Caco-2 (cell line): ENCODE measurements around the gene NUP133. TPM values are rescaled to one million over a fixed set of nuclear protein-coding genes. Genes with fewer than 3 reads are reported as not detected.
A peak's percentile ranks its signal among the peaks of the same experiment; 100 is the strongest.

Experiments
- BruUV-seq: library from RNA; stranded (reverse); fragments of 400-500 nt; replicated peaks from 2 replicates; lab custom pipeline; 2021; lab: Mats Ljungman, UMichigan
- CTCF ChIA-PET: fragments of 300-600 bp; sonication (Branson Sonifier 250); formaldehyde crosslinking; loops from one replicate; lab custom pipeline; 2022; ENCODE audit warnings: antibody characterized with exemption; lab: Charles Lee
- POLR2A ChIA-PET: fragments of 300-600 bp; sonication (Branson Sonifier 250); formaldehyde crosslinking; loops from one replicate; lab custom pipeline; 2022; ENCODE audit warnings: antibody characterized with exemption; lab: Charles Lee
- DNase-seq, 2 experiments: peaks; one replicate each; pipeline versions ENCODE4 v3.0.0 to v3.0.0-alpha.2; 2020 to 2022
- H3K27me3 ChIP-seq: replicated peaks from 2 replicates; pipeline ENCODE4 v1.6.0; 2011; ENCODE audit warnings: low read length; ENCODE audit not compliant: control insufficient read depth, insufficient read depth
- H3K36me3 ChIP-seq: 2 replicates; pipeline ENCODE4 v1.5.1; 2011; ENCODE audit warnings: low read length; ENCODE audit not compliant: control insufficient read depth, insufficient read depth
- H3K4me1 ChIP-seq: fragments of 250-450 bp; sonication (Bioruptor Pico); 2 replicates; pipeline ENCODE4 v1.5.1; 2020; ENCODE audit warnings: mild to moderate bottlenecking
- H3K4me3 ChIP-seq: 2 replicates; pipeline ENCODE4 v1.5.1; 2011; ENCODE audit warnings: low read depth, mild to moderate bottlenecking, control low read depth, low read length
- H3K9me3 ChIP-seq: fragments of 250-450 bp; sonication (Bioruptor Pico); 2 replicates; pipeline ENCODE4 v1.5.1; 2020; ENCODE audit warnings: mild to moderate bottlenecking, moderate library complexity
- H3K27ac Mint-ChIP-seq: one replicate; pipeline ENCODE4 v1.8.0; 2022; ENCODE audit warnings: mixed read lengths; ENCODE audit not compliant: unreplicated experiment
- H3K27me3 Mint-ChIP-seq: one replicate; pipeline ENCODE4 v1.8.0; 2022; ENCODE audit warnings: mixed read lengths; ENCODE audit not compliant: insufficient read depth, unreplicated experiment
- H3K36me3 Mint-ChIP-seq: one replicate; pipeline ENCODE4 v1.8.0; 2022; ENCODE audit warnings: mild to moderate bottlenecking, mixed read lengths; ENCODE audit not compliant: insufficient read depth, unreplicated experiment
- H3K4me1 Mint-ChIP-seq: one replicate; pipeline ENCODE4 v1.8.0; 2022; ENCODE audit warnings: low read depth, mixed read lengths; ENCODE audit not compliant: unreplicated experiment
- H3K4me3 Mint-ChIP-seq: one replicate; pipeline ENCODE4 v1.8.0; 2022; ENCODE audit warnings: mild to moderate bottlenecking, moderate library complexity, mixed read lengths; ENCODE audit not compliant: unreplicated experiment
- H3K9me3 Mint-ChIP-seq: one replicate; pipeline ENCODE4 v1.8.0; 2022; ENCODE audit warnings: mixed read lengths; ENCODE audit not compliant: unreplicated experiment
- intact Hi-C: fragments of 100-400 bp; cut with micrococcal nuclease; formaldehyde crosslinking; loops from one replicate; pipeline ENCODE4 v1.10.0; 2022; ENCODE audit not compliant: unreplicated experiment
- total RNA-seq: library from RNA; stranded (reverse); gene quantifications from 2 replicates; pipeline ENCODE4 v1.2.3, GENCODE V29; 2022
- TF ChIP-seq, protein P1 (sequence below), 2 experiments: fragments of 200-600 bp in 1 of 2; IDR thresholded peaks; 1 replicate in 1 of 2; 2 replicates in 1 of 2; pipeline versions ENCODE4 v1.5.1 to v1.8.0; 2011 to 2022; ENCODE audit warnings: antibody characterized with exemption in 1 of 2, control low read depth in 1 of 2, inconsistent platforms in 1 of 2, low read depth in 1 of 2, low read length in 1 of 2, mild to moderate bottlenecking in 1 of 2, moderate library complexity in 1 of 2; ENCODE audit not compliant: insufficient read depth in 1 of 2, severe bottlenecking in 1 of 2, unreplicated experiment in 1 of 2

Gene NUP133
- total RNA-seq, 1 experiment from 2014 or later: 54.5 TPM

DNA sequence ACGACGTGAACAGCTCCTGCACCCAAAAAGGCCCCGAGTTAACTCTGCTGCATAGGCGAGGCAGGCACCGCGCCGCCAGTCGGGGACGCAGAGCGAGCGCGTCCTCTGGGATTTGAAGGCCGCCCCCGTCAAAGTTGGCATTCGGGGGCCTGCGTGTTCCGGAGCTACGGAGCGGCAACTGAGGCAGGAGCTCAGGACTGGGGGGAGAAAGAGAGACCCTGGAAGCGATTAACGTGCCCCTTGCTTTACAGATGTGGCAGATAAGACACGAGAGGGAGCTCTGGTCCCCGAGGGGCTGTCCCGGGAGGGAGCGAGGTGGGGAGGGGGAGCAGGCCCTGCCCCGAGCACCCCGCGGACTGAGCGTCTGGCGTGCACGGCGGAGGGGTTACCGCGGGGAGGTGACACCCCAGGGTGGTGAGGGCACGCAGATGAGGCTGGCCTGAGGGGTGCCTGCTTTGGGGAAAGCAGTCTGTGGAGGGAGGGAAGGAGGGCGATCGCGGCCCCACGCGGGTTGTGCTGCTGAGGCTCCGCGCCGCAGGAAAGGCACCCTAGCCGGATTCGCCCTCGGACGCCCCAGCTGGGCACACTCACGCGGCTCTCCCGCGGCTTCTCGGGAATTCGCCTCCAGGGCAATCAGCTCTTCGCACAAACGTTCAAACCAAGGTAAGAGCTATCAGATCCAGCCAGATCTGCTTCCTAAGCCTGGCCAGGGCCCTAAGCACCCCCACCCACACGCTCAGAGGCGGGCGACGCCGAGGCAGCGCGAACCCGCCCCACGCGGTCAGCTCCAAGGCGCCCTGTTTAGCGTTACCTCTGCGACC is 100.7 kb downstream of the NUP133 start:
- intact Hi-C loops: no loop called here
- Histone ChIP-seq H3K27me3 (no peaks in the 10 kb centered on the region), H3K4me1 (peaks cover 15% of the 10 kb centered on the region), H3K4me3 (no peak overlapping the region), H3K36me3 (no peaks in the 10 kb centered on the region), H3K9me3 (no peaks in the 10 kb centered on the region)
- BruUV-seq: no TSS peak
- H3K4me1 Mint-ChIP-seq: peaks cover 14% of the 10 kb centered on the region
- no peak overlapping the region for H3K4me3 Mint-ChIP-seq
- TF ChIP-seq, protein P1, sequence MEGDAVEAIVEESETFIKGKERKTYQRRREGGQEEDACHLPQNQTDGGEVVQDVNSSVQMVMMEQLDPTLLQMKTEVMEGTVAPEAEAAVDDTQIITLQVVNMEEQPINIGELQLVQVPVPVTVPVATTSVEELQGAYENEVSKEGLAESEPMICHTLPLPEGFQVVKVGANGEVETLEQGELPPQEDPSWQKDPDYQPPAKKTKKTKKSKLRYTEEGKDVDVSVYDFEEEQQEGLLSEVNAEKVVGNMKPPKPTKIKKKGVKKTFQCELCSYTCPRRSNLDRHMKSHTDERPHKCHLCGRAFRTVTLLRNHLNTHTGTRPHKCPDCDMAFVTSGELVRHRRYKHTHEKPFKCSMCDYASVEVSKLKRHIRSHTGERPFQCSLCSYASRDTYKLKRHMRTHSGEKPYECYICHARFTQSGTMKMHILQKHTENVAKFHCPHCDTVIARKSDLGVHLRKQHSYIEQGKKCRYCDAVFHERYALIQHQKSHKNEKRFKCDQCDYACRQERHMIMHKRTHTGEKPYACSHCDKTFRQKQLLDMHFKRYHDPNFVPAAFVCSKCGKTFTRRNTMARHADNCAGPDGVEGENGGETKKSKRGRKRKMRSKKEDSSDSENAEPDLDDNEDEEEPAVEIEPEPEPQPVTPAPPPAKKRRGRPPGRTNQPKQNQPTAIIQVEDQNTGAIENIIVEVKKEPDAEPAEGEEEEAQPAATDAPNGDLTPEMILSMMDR (IDR thresholded peaks at IDR 0.05; ENCODE audit: insufficient read depth in 1 of 2, low read depth in 1 of 2, low read length in 1 of 2, severe bottlenecking in 1 of 2, unreplicated experiment in 1 of 2): no peak
- ChIA-PET POLR2A (no interaction called here), CTCF (interaction anchor here (1.4 kb wide), 1 partner anchor 13 kb away, joined by 4 read pairs; no protein-coding TSS in a partner anchor)
- no peaks in the 10 kb centered on the region for H3K27me3 Mint-ChIP-seq
- no peaks in the 10 kb centered on the region for H3K36me3 Mint-ChIP-seq
- no peaks in the 10 kb centered on the region for H3K9me3 Mint-ChIP-seq
- no peak for DNase-seq
- H3K27ac Mint-ChIP-seq: no peak overlapping the region

DNA sequence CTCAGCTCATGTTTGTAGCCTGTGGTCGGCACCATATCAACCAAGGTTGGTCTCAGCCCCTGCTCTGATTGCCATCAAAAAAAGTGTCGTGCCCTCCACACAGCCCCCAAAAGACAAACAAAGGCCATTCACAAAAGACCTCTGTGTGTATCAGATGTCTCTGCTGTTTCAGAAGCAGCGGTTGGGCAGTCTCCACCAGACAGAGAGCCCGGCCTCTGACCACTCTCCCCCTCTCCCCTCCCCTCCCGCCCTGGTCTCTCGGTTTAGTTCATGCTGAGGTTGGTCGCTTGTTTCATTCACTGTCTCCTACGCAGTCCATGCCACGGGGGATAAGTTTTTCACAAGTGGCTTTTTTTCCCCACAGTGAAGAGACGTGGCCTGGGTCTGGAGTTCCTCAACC is 101.3 kb downstream of the NUP133 start:
- Histone ChIP-seq H3K4me3 (no peak overlapping the region), H3K27me3 (no peaks in the 10 kb centered on the region), H3K9me3 (no peaks in the 10 kb centered on the region), H3K4me1 (peaks cover 15% of the 10 kb centered on the region), H3K36me3 (no peaks in the 10 kb centered on the region)
- BruUV-seq: no TSS peak
- no peak overlapping the region for H3K4me3 Mint-ChIP-seq
- H3K27ac Mint-ChIP-seq: no peak overlapping the region
- DNase-seq: no peak
- ChIA-PET POLR2A (no interaction called here), CTCF (no interaction called here)
- TF ChIP-seq, protein P1 (IDR thresholded peaks at IDR 0.05; ENCODE audit: insufficient read depth in 1 of 2, low read depth in 1 of 2, low read length in 1 of 2, severe bottlenecking in 1 of 2, unreplicated experiment in 1 of 2): no peak
- H3K27me3 Mint-ChIP-seq: no peaks in the 10 kb centered on the region
- no peaks in the 10 kb centered on the region for H3K36me3 Mint-ChIP-seq
- H3K9me3 Mint-ChIP-seq: no peaks in the 10 kb centered on the region
- intact Hi-C loops: no loop called here
- H3K4me1 Mint-ChIP-seq: peaks cover 14% of the 10 kb centered on the region

DNA sequence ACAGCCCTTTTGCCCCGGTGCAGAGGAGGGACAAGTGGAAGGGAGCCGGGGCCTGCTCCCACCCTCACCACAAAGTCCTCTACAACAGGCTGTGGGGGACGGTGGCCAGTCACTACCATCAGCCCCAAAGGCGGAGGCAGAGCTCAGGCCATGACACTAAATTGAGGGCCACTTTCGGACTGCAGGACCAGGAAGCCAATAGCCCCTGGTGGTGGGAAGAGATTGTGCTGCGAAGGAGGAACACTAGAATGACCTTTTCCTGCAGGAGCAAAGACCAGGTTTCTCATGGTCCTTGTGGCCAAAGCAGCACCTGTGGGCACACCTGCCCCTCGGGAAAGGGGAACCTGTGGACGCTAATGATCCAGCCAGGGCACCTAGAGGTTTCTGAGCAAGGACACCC is 104.6 kb downstream of the NUP133 start:
- POLR2A ChIA-PET: no interaction called here
- peaks cover 2% of the 10 kb centered on the region for H3K4me1 Mint-ChIP-seq
- H3K27me3 ChIP-seq: no peaks in the 10 kb centered on the region
- TF ChIP-seq, protein P1 (IDR thresholded peaks at IDR 0.05; ENCODE audit: insufficient read depth in 1 of 2, low read depth in 1 of 2, low read length in 1 of 2, severe bottlenecking in 1 of 2, unreplicated experiment in 1 of 2): peak in 1 of 2 experiments; percentile 14
- CTCF ChIA-PET: no interaction called here
- no peaks in the 10 kb centered on the region for H3K36me3 Mint-ChIP-seq
- intact Hi-C loops: no loop called here
- H3K4me1 ChIP-seq: peaks cover 4% of the 10 kb centered on the region
- no peaks in the 10 kb centered on the region for H3K9me3 ChIP-seq
- no peak for DNase-seq
- H3K36me3 ChIP-seq: no peaks in the 10 kb centered on the region
- no TSS peak for BruUV-seq
- no peak overlapping the region for H3K27ac Mint-ChIP-seq
- no peak overlapping the region for H3K4me3 Mint-ChIP-seq
- no peak overlapping the region for H3K4me3 ChIP-seq
- peaks cover 3% of the 10 kb centered on the region for H3K27me3 Mint-ChIP-seq
- no peaks in the 10 kb centered on the region for H3K9me3 Mint-ChIP-seq
